ENCODE data around the gene DNAH6.

DNA sequence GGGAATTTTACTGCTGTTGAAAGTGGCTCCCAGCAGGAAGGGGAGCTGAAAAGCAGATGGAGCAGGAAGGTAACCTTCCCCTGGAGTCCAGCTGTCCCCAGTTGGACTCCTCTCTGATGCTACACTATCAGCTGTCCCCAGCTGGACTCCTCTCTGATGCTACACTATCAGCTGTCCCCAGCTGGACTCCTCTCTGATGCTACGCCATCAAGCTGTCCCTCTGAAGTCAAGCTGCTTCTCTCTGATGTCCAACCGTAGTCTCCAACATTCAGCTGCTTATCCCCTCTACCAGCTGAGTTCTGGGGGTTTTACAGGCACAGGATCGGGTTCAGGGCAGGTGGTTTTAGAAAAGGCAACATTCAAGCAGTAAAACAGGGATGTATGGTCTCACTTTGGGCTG, 37.4 kb upstream of the DNAH6 start:
- TF ChIP-seq SUZ12 (IDR thresholded peaks at IDR 0.05; ENCODE audit: extremely low read depth, insufficient read depth, insufficient read length), result no peak
- no peak for TF ChIP-seq ZNF274 (IDR thresholded peaks at IDR 0.05; ENCODE audit: low read depth, low read length)

All from NT2/D1 (cell line).